Stimulated activated naive CD4-positive, alpha-beta T cell (primary cell): ENCODE data around the gene WDR45B.
"Not testable (repeated sequence)": the region's sequence is repeated elsewhere in the genome, so short reads cannot be mapped to it uniquely, and the experiment has no call there.

Experiments
- DNase-seq, 6 experiments: peaks; one replicate each; lab custom pipeline; 2025; lab: John Stamatoyannopoulos, UW

Gene WDR45B

GRCh38 chr17:82585935-82586575 lies 62.2 kb downstream of the WDR45B start:
- peak in 1 of 6 experiments; percentile 13 for DNase-seq

GRCh38 chr17:82583720-82584234 lies 64.5 kb downstream of the WDR45B start:
- no peak for DNase-seq

GRCh38 chr17:82582709-82583108 lies 65.5 kb downstream of the WDR45B start:
- DNase-seq, result no peak

GRCh38 chr17:82582213-82582612 lies 66.0 kb downstream of the WDR45B start:
- no peak for DNase-seq

GRCh38 chr17:82579969-82580368 lies 68.3 kb downstream of the WDR45B start:
- not testable (repeated sequence) for DNase-seq

DNA sequence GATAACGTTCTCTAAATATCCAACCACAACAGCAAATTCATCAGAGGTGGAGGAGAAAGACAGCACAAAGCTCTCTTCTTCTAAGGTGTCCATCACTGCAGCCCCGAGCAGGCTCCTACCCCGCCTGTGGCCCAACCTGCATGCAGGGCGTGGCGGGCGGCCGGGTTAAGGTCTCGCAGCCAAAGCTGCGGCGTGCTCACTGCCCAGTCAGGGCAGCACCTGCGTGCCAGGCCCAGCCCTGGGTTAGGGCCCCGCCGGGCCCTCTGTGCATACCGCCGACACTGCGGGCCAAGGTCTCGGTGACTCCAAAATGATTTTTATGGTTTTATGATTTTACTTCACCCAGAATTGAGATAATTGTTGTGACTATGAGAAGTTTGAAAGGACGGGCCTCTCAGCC lies 70.9 kb downstream of the WDR45B start:
- DNase-seq, result no peak

DNA sequence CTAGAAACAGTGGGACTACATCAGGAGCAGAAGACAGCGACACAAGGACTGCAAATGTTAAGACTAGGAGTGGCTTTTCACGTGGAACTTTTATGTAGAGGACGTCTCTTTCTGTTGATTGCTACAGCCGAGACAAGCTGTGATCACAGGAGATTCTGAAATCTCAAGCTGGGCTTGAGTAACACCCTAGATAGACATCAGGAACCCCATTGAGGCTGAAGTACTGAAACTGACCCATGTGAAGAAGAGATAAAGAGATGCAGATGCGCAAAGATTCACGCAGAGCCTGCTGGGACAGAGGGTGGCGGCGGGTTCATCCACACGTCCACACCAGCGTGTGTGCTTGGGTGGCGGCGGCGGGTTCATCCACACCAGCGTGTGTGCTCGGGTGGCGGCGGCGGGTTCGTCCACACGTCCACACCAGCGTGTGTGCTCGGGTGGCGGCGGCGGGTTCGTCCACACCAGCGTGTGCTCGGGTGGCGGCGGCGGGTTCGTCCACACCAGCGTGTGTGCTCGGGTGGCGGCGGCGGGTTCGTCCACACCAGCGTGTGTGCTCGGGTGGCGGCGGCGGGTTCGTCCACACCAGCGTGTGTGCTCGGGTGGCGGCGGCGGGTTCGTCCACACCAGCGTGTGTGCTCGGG lies 72.5 kb downstream of the WDR45B start:
- not testable (repeated sequence) for DNase-seq

GRCh38 chr17:82574041-82574440 lies 74.2 kb downstream of the WDR45B start:
- no peak for DNase-seq

DNA sequence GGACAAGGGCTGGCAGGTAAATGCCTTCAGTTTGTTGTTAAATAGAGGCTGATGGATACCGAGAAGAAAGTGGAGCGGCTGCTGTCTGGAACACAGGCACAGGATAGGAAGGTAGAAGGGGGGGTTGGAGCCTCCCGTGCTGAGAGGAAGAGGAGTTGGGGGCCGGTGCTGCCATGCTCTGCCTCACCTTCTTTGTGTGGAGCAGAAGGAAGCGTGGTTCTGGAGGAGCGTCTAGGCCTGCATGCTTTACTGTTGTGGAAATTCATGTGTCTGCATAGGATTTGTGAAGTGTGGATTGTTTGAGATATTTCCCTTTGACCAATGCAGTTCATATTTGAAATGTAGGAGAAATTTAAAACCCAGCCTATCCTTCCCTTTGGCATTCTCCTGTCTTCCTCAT lies 76.4 kb downstream of the WDR45B start:
- no peak for DNase-seq

DNA sequence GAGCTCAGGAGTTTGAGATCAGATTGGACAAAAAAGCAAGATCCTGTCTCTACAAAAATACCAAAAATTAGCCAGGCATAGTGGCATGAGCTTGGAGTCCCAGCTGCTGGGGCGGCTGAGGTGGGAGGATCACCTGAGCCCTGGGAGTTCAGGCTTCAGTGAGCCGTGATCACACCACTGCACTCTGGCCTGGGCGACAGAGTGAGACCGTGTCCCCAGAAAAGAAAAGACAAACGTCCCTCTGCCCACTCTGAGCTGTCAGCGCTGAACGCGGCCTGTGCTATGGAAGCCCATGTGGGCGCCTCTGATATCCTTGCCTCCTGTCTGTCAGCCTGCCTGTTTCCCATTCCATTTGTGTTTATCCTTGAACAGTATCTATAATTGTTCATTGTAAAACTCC lies 78.0 kb downstream of the WDR45B start:
- DNase-seq, result no peak

DNA sequence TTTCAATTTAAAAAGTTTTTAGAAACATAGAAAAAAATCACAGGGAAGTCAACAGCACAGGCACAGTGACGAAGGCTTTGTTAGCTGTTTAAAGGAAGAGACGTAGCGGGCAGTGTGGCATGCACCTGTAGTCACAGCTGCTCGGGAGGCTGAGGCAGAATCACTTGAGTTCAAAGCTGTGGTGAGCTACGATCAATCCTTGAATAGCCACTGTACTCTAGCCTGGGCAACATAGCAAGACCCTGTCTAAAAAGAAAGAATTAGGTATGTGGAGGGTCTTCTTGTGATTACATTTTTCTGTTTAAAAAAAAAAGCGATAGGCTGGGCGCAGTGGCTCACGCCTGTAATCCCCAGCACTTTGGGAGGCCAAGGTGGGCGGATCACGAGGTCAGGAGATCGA lies 78.6 kb downstream of the WDR45B start:
- DNase-seq, result no peak

- no peak for DNase-seq
Observed at GRCh38 chr17:82568997-82569393, 79.2 kb downstream of the WDR45B start.

- no peak for DNase-seq
Observed at GRCh38 chr17:82567286-82567685, 81.0 kb downstream of the WDR45B start.

GRCh38 chr17:82566129-82566960 lies 81.9 kb downstream of the WDR45B start:
- no peak for DNase-seq

DNA sequence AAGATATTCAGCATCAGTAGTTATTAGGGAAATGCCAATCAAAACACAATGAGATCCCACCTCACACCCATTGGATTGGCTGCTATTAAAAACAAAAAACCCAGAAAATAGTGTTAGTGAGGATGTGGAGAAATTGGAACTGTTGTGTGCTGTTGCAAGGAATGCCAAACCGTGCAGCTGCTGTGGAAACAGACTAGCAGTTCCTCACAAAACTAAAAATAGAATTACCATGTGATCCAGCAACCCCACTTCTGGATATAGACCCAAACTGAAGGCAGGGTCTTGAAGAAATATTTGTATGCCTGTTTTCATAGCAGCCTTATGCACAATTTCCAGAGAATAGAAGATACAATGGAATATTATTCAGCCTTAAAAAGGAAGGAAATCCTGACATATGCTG lies 82.7 kb downstream of the WDR45B start:
- no peak for DNase-seq
